Measurements from ENCODE around the gene FAM236A. TPM values are rescaled to one million over a fixed set of nuclear protein-coding genes. Genes with fewer than 3 reads are reported as not detected.
"Not testable (repeated sequence)": the region's sequence is repeated elsewhere in the genome, so short reads cannot be mapped to it uniquely, and the experiment has no call there.

FAM236A gene
- not detected in 3 replicates for total RNA-seq

GRCh38 chrX:72937906-72938305 lies at the start of gene FAM236A:
Gene FAM236A (plus strand): TSS chrX:72938206. CDS start chrX:72938263, 57 bp downstream.
- not testable (repeated sequence) for H3K4me1 Mint-ChIP-seq; H3K36me3 Mint-ChIP-seq; H3K4me3 Mint-ChIP-seq; DNase-seq (ENCODE audit: low spot score in 2 of 2, unreplicated experiment in 2 of 2); H3K27ac Mint-ChIP-seq; H3K9me3 Mint-ChIP-seq; H3K27me3 Mint-ChIP-seq (ENCODE audit: low read depth)

- H3K4me1 Mint-ChIP-seq; H3K4me3 Mint-ChIP-seq; DNase-seq (ENCODE audit: low spot score in 2 of 2, unreplicated experiment in 2 of 2); H3K27me3 Mint-ChIP-seq (ENCODE audit: low read depth); H3K9me3 Mint-ChIP-seq; H3K27ac Mint-ChIP-seq; H3K36me3 Mint-ChIP-seq: not testable (repeated sequence)
Observed at GRCh38 chrX:72889740-72890139, 48.3 kb upstream of the FAM236A start.

- H3K9me3 Mint-ChIP-seq; H3K27ac Mint-ChIP-seq; H3K36me3 Mint-ChIP-seq; H3K4me1 Mint-ChIP-seq; DNase-seq (ENCODE audit: low spot score in 2 of 2, unreplicated experiment in 2 of 2); H3K4me3 Mint-ChIP-seq; H3K27me3 Mint-ChIP-seq (ENCODE audit: low read depth): not testable (repeated sequence)
Observed at GRCh38 chrX:72912315-72912714, 25.7 kb upstream of the FAM236A start, which contains the start of gene FAM236C. Gene FAM236C (plus strand): TSS chrX:72912615. CDS start chrX:72912715, 100 bp downstream.

GRCh38 chrX:72916096-72916495 lies 21.9 kb upstream of the FAM236A start:
- not testable (repeated sequence) for H3K27ac Mint-ChIP-seq; DNase-seq (ENCODE audit: low spot score in 2 of 2, unreplicated experiment in 2 of 2); H3K27me3 Mint-ChIP-seq (ENCODE audit: low read depth); H3K4me3 Mint-ChIP-seq; H3K36me3 Mint-ChIP-seq; H3K9me3 Mint-ChIP-seq; H3K4me1 Mint-ChIP-seq

GRCh38 chrX:72932283-72932682 lies 5.7 kb upstream of the FAM236A start:
- H3K27ac Mint-ChIP-seq; H3K27me3 Mint-ChIP-seq (ENCODE audit: low read depth); DNase-seq (ENCODE audit: low spot score in 2 of 2, unreplicated experiment in 2 of 2); H3K9me3 Mint-ChIP-seq; H3K4me3 Mint-ChIP-seq; H3K36me3 Mint-ChIP-seq; H3K4me1 Mint-ChIP-seq: not testable (repeated sequence)

- H3K4me3 Mint-ChIP-seq; H3K36me3 Mint-ChIP-seq; H3K27me3 Mint-ChIP-seq (ENCODE audit: low read depth); H3K4me1 Mint-ChIP-seq; H3K27ac Mint-ChIP-seq; H3K9me3 Mint-ChIP-seq; DNase-seq (ENCODE audit: low spot score in 2 of 2, unreplicated experiment in 2 of 2): not testable (repeated sequence)
Observed at GRCh38 chrX:72936455-72936854, 1.6 kb upstream of the FAM236A start.

- H3K9me3 Mint-ChIP-seq; H3K27ac Mint-ChIP-seq; H3K4me1 Mint-ChIP-seq; H3K4me3 Mint-ChIP-seq; H3K36me3 Mint-ChIP-seq; DNase-seq (ENCODE audit: low spot score in 2 of 2, unreplicated experiment in 2 of 2); H3K27me3 Mint-ChIP-seq (ENCODE audit: low read depth): not testable (repeated sequence)
Observed at GRCh38 chrX:72936882-72937455, 1.0 kb upstream of the FAM236A start.

- not testable (repeated sequence) for H3K4me3 Mint-ChIP-seq; DNase-seq (ENCODE audit: low spot score in 2 of 2, unreplicated experiment in 2 of 2); H3K27me3 Mint-ChIP-seq (ENCODE audit: low read depth); H3K9me3 Mint-ChIP-seq; H3K36me3 Mint-ChIP-seq; H3K4me1 Mint-ChIP-seq; H3K27ac Mint-ChIP-seq
Observed at GRCh38 chrX:72942272-72942671, 4.3 kb downstream of the FAM236A start.

- not testable (repeated sequence) for H3K4me3 Mint-ChIP-seq; H3K4me1 Mint-ChIP-seq; H3K9me3 Mint-ChIP-seq; H3K36me3 Mint-ChIP-seq; DNase-seq (ENCODE audit: low spot score in 2 of 2, unreplicated experiment in 2 of 2); H3K27ac Mint-ChIP-seq; H3K27me3 Mint-ChIP-seq (ENCODE audit: low read depth)
Observed at GRCh38 chrX:72943035-72943818, 5.2 kb downstream of the FAM236A start.

- not testable (repeated sequence) for H3K4me1 Mint-ChIP-seq; H3K27me3 Mint-ChIP-seq (ENCODE audit: low read depth); DNase-seq (ENCODE audit: low spot score in 2 of 2, unreplicated experiment in 2 of 2); H3K9me3 Mint-ChIP-seq; H3K4me3 Mint-ChIP-seq; H3K36me3 Mint-ChIP-seq; H3K27ac Mint-ChIP-seq
Observed at GRCh38 chrX:72943819-72944169, 5.8 kb downstream of the FAM236A start, which contains the start of gene DMRTC1. Gene DMRTC1 (minus strand): TSS chrX:72943837. CDS start chrX:72875694, 68,143 bp downstream.

- not testable (repeated sequence) for H3K4me1 Mint-ChIP-seq; DNase-seq (ENCODE audit: low spot score in 2 of 2, unreplicated experiment in 2 of 2); H3K36me3 Mint-ChIP-seq; H3K9me3 Mint-ChIP-seq; H3K27ac Mint-ChIP-seq; H3K4me3 Mint-ChIP-seq; H3K27me3 Mint-ChIP-seq (ENCODE audit: low read depth)
Observed at GRCh38 chrX:72959971-72960370, 22.0 kb downstream of the FAM236A start.

GRCh38 chrX:72971859-72972258 lies 33.9 kb downstream of the FAM236A start:
- not testable (repeated sequence) for DNase-seq (ENCODE audit: low spot score in 2 of 2, unreplicated experiment in 2 of 2); H3K4me1 Mint-ChIP-seq; H3K36me3 Mint-ChIP-seq; H3K27ac Mint-ChIP-seq; H3K9me3 Mint-ChIP-seq; H3K4me3 Mint-ChIP-seq; H3K27me3 Mint-ChIP-seq (ENCODE audit: low read depth)

GRCh38 chrX:72974885-72975284 lies 36.9 kb downstream of the FAM236A start:
- H3K27me3 Mint-ChIP-seq (ENCODE audit: low read depth); H3K27ac Mint-ChIP-seq; DNase-seq (ENCODE audit: low spot score in 2 of 2, unreplicated experiment in 2 of 2); H3K36me3 Mint-ChIP-seq; H3K9me3 Mint-ChIP-seq; H3K4me1 Mint-ChIP-seq; H3K4me3 Mint-ChIP-seq: not testable (repeated sequence)

- not testable (repeated sequence) for H3K4me3 Mint-ChIP-seq; DNase-seq (ENCODE audit: low spot score in 2 of 2, unreplicated experiment in 2 of 2); H3K36me3 Mint-ChIP-seq; H3K27me3 Mint-ChIP-seq (ENCODE audit: low read depth); H3K4me1 Mint-ChIP-seq; H3K27ac Mint-ChIP-seq
- peaks cover 29% of the 10 kb centered on the region for H3K9me3 Mint-ChIP-seq
Observed at GRCh38 chrX:72980894-72981469, 43.0 kb downstream of the FAM236A start.
